Measurements from ENCODE around the gene TEAD1. TPM values are rescaled to one million over a fixed set of nuclear protein-coding genes. Genes with fewer than 3 reads are reported as not detected.

TEAD1 gene
- polyA plus RNA-seq, 2 donors: 10.4 to 11.2 TPM

DNA sequence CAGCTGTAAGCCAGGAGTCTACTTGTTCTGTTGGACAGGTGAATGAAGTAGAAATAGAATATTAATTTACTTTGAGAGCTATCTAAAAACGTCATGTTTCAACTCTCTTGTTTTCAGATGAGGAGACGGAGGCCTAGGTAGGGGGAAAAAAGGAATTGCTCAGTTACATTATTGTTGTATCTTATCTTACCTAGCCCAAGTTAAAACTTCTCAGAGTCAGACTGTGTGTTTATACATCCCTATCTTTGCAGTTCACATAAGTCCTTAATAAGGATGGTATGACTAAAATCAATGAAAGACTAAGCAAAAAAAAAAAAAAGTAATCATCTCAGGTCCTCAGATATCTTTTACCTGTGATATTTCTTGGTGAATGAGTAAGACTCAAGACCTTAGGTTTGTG, 62.8 kb downstream of the TEAD1 start:
- H3K4me3 ChIP-seq (ENCODE audit: low read depth in 1 of 2, low read length in 2 of 2): no peak overlapping the region
- 64 to 76% methylated on average over 2 of the region's 2 CpGs for WGBS, 2 donors
- H3K27me3 ChIP-seq (ENCODE audit: control insufficient read depth in 1 of 2, insufficient read depth in 2 of 2, low read length in 2 of 2): no peaks in the 10 kb centered on the region
- H3K9me3 ChIP-seq (ENCODE audit: control insufficient read depth in 2 of 2, insufficient read depth in 1 of 2, low read depth in 1 of 2, low read length in 1 of 2): no peaks in the 10 kb centered on the region
- no peak overlapping the region for H3K27ac ChIP-seq (ENCODE audit: low read depth in 2 of 2, low read length in 1 of 2)
- no peaks in the 10 kb centered on the region for H3K4me1 ChIP-seq (ENCODE audit: control insufficient read depth in 2 of 2, insufficient read depth in 2 of 2, low read length in 1 of 2)
- no peaks in the 10 kb centered on the region for H3K36me3 ChIP-seq (ENCODE audit: control insufficient read depth in 2 of 2, insufficient read depth in 2 of 2, low read length in 1 of 2)

DNA sequence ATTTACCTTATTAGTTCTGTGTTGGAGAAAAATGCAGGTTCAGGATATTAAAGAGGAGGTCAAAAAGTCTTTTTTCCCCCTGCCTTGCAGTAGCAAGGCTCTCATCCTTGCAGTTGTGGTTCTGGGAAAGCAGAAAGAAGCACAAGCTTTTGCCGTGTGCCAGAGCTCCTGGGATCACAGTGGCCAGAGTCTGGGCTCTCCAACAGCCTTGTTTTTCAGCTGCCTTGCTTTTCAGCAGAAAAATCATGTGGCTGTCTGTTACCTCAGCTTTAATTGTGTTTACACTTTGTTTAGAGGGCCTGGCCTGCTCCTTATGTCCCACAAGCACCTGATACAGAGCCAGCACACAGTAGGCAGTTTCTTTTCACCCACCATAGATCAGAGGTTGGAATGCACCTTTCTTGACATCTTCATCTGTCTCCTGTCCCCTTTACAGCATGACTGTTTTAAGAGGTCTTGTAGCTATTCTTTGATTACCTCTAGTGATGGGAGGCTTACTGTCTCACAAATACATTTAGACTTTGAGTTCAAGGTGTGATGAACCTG, 67.5 kb downstream of the TEAD1 start:
- Histone ChIP-seq H3K36me3 (ENCODE audit: control insufficient read depth in 2 of 2, insufficient read depth in 2 of 2, low read length in 1 of 2) (no peaks in the 10 kb centered on the region), H3K27me3 (ENCODE audit: control insufficient read depth in 1 of 2, insufficient read depth in 2 of 2, low read length in 2 of 2) (no peaks in the 10 kb centered on the region), H3K4me1 (ENCODE audit: control insufficient read depth in 2 of 2, insufficient read depth in 2 of 2, low read length in 1 of 2) (peaks cover 0 to 3% of the 10 kb centered on the region in 2 donors), H3K9me3 (ENCODE audit: control insufficient read depth in 2 of 2, insufficient read depth in 1 of 2, low read depth in 1 of 2, low read length in 1 of 2) (no peaks in the 10 kb centered on the region), H3K27ac (ENCODE audit: low read depth in 2 of 2, low read length in 1 of 2) (no peak overlapping the region), H3K4me3 (ENCODE audit: low read depth in 1 of 2, low read length in 2 of 2) (no peak overlapping the region)
- 47 to 56% methylated on average over 1 of the region's 1 CpG for WGBS, 2 donors

DNA sequence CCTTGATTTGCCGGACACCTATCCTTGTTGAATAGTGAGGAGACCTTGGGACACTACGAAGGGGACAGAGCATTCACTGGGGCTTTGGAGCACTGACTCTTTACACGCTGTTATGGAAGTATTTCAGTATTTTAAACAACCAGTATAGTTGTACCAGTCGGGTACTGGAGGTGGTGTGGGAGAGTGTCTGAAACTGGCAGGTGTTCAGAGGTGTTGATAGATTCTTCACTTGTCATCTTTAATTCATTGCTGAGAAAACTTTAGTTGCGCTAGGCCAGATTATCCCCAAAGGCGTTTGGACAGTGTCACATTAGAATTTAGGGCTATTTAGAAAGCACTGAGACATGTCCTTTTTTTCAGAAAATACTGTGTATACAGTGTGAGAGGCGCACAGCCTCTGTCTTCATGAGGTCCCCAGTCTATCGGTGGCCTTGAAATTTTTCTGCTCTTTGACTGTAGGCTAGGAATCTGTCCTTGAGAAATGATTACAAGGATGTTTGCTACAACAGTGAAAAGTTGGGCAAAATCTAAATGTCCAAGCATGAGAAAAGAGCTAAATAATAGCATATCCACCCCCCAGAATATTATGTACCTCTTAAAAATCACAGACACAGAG, 69.7 kb downstream of the TEAD1 start:
- no peaks in the 10 kb centered on the region for H3K27me3 ChIP-seq (ENCODE audit: control insufficient read depth in 1 of 2, insufficient read depth in 2 of 2, low read length in 2 of 2)
- no peaks in the 10 kb centered on the region for H3K36me3 ChIP-seq (ENCODE audit: control insufficient read depth in 2 of 2, insufficient read depth in 2 of 2, low read length in 1 of 2)
- peaks cover 0 to 4% of the 10 kb centered on the region in 2 donors for H3K4me1 ChIP-seq (ENCODE audit: control insufficient read depth in 2 of 2, insufficient read depth in 2 of 2, low read length in 1 of 2)
- H3K27ac ChIP-seq (ENCODE audit: low read depth in 2 of 2, low read length in 1 of 2): peak overlapping the region in 1 of 2 donors; percentile 3
- no peak overlapping the region for H3K4me3 ChIP-seq (ENCODE audit: low read depth in 1 of 2, low read length in 2 of 2)
- 83 to 86% methylated on average over 8 of the region's 8 CpGs for WGBS, 2 donors
- H3K9me3 ChIP-seq (ENCODE audit: control insufficient read depth in 2 of 2, insufficient read depth in 1 of 2, low read depth in 1 of 2, low read length in 1 of 2): no peaks in the 10 kb centered on the region

DNA sequence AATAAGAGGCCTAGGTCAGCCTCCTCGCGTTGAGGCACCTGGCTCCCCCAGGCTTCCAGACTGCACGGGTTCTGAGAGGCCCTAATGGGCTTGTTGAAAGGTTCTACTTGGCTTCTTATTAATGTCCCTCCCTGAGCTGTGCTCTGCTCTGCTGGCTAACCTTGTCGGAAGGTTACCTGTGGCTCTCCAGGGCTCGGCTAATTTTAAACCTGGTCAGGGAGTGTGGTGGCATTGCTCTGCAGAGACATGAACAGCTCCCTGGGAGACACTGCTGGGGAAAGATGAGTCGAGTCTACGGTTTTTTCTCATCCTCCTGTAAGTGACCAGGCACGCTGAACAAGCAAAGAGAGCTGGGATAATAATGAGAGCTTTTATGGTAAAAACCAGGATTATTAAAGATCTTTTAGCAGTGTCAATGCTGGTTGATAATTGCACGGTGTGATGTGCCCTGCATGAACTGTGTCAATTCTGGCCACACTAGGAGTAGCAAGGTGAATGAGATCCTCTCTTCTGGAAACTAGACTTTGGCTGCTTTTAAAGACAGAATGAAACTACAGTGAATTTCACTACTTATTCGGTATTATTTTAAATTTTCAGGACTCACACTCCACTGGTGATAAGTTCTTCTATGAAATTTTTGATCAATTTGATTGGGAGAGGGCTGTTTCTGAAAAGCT, 70.7 kb downstream of the TEAD1 start:
- H3K36me3 ChIP-seq (ENCODE audit: control insufficient read depth in 2 of 2, insufficient read depth in 2 of 2, low read length in 1 of 2): no peaks in the 10 kb centered on the region
- H3K4me1 ChIP-seq (ENCODE audit: control insufficient read depth in 2 of 2, insufficient read depth in 2 of 2, low read length in 1 of 2): peaks cover 2 to 8% of the 10 kb centered on the region in 2 donors
- no peaks in the 10 kb centered on the region for H3K27me3 ChIP-seq (ENCODE audit: control insufficient read depth in 1 of 2, insufficient read depth in 2 of 2, low read length in 2 of 2)
- H3K27ac ChIP-seq (ENCODE audit: low read depth in 2 of 2, low read length in 1 of 2): peak overlapping the region in 1 of 2 donors; percentile 17
- H3K4me3 ChIP-seq (ENCODE audit: low read depth in 1 of 2, low read length in 2 of 2): no peak overlapping the region
- WGBS, 2 donors: 79 to 85% methylated on average over 10 of the region's 10 CpGs
- no peaks in the 10 kb centered on the region for H3K9me3 ChIP-seq (ENCODE audit: control insufficient read depth in 2 of 2, insufficient read depth in 1 of 2, low read depth in 1 of 2, low read length in 1 of 2)

DNA sequence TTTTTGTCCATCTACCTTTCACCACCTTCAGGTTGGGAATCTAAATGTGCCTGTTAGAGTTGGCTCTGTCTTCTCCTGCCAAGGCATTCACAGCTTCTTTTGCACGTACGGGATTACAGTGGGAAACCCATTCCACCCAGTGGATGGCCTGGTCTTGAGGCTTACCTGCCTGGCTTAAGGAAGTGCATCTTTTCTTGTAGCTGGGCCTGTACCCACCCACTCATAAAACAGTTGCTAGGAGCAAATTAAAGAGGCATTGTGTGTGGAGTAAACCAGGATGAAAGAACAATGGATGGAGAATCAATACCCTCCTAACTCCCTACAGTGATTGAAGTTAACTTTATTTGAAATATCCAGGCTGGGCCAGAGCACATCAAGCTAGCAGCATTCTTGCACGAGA, 71.6 kb downstream of the TEAD1 start:
- H3K4me3 ChIP-seq (ENCODE audit: low read depth in 1 of 2, low read length in 2 of 2): no peak overlapping the region
- 70 to 79% methylated on average over 3 of the region's 3 CpGs for WGBS, 2 donors
- H3K9me3 ChIP-seq (ENCODE audit: control insufficient read depth in 2 of 2, insufficient read depth in 1 of 2, low read depth in 1 of 2, low read length in 1 of 2): no peaks in the 10 kb centered on the region
- H3K36me3 ChIP-seq (ENCODE audit: control insufficient read depth in 2 of 2, insufficient read depth in 2 of 2, low read length in 1 of 2): no peaks in the 10 kb centered on the region
- H3K27me3 ChIP-seq (ENCODE audit: control insufficient read depth in 1 of 2, insufficient read depth in 2 of 2, low read length in 2 of 2): no peaks in the 10 kb centered on the region
- H3K27ac ChIP-seq (ENCODE audit: low read depth in 2 of 2, low read length in 1 of 2): no peak overlapping the region
- H3K4me1 ChIP-seq (ENCODE audit: control insufficient read depth in 2 of 2, insufficient read depth in 2 of 2, low read length in 1 of 2): peaks cover 4 to 12% of the 10 kb centered on the region in 2 donors

DNA sequence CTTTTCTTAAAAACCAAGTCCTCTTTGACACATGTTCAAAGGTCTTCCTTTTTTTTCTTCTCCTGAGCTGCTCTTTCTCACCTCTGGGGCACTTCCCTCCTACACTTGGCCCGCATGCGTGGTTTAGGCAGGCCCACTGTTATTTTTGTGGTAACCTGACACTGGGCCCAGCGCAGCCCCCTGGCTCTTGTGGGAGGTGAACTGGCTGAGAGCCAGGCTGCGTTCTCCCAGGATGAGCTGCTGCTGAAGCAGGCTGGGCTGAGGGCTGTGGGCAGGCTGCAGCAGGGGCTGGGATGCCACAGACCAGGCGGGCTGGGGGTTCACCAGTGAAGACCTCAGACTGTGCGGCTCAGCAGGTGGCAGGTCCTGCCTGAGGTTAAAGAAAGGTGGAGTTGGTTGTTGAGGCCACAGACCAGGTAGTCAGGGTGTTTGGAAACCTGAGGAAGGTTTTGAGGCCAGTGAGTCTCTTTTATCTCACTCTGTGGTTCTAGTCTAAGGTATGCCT, 72.4 kb downstream of the TEAD1 start:
- Histone ChIP-seq H3K9me3 (ENCODE audit: control insufficient read depth in 2 of 2, insufficient read depth in 1 of 2, low read depth in 1 of 2, low read length in 1 of 2) (no peaks in the 10 kb centered on the region), H3K27me3 (ENCODE audit: control insufficient read depth in 1 of 2, insufficient read depth in 2 of 2, low read length in 2 of 2) (no peaks in the 10 kb centered on the region), H3K4me3 (ENCODE audit: low read depth in 1 of 2, low read length in 2 of 2) (no peak overlapping the region), H3K36me3 (ENCODE audit: control insufficient read depth in 2 of 2, insufficient read depth in 2 of 2, low read length in 1 of 2) (no peaks in the 10 kb centered on the region), H3K4me1 (ENCODE audit: control insufficient read depth in 2 of 2, insufficient read depth in 2 of 2, low read length in 1 of 2) (peaks cover 4 to 12% of the 10 kb centered on the region in 2 donors), H3K27ac (ENCODE audit: low read depth in 2 of 2, low read length in 1 of 2) (no peak overlapping the region)
- WGBS, 2 donors: 35 to 48% methylated on average over 6 of the region's 6 CpGs

DNA sequence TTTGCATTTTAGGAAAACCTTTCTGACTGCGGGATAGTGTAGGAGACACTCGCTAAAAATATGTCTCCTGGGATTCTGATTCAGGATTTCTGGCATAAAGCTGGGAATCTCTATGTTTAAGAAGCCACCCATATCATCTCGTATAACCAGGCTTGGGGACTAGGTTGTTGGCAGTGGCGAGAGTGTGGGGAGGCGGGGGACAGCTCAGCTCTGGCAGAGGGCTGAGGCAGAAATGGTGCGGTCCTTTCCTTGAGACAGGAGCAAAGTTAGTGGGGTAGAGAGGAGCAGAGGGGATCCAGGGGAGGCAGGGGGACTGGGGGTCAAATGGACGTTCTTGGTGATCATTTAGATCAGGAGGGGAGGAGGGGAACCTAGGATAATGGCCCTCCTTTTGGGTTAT, 74.3 kb downstream of the TEAD1 start:
- Histone ChIP-seq H3K27me3 (ENCODE audit: control insufficient read depth in 1 of 2, insufficient read depth in 2 of 2, low read length in 2 of 2) (no peaks in the 10 kb centered on the region), H3K36me3 (ENCODE audit: control insufficient read depth in 2 of 2, insufficient read depth in 2 of 2, low read length in 1 of 2) (no peaks in the 10 kb centered on the region), H3K4me3 (ENCODE audit: low read depth in 1 of 2, low read length in 2 of 2) (no peak overlapping the region), H3K27ac (ENCODE audit: low read depth in 2 of 2, low read length in 1 of 2) (no peak overlapping the region), H3K4me1 (ENCODE audit: control insufficient read depth in 2 of 2, insufficient read depth in 2 of 2, low read length in 1 of 2) (peaks cover 4 to 12% of the 10 kb centered on the region in 2 donors), H3K9me3 (ENCODE audit: control insufficient read depth in 2 of 2, insufficient read depth in 1 of 2, low read depth in 1 of 2, low read length in 1 of 2) (no peaks in the 10 kb centered on the region)
- WGBS, 2 donors: 92% methylated on average over 7 of the region's 7 CpGs

DNA sequence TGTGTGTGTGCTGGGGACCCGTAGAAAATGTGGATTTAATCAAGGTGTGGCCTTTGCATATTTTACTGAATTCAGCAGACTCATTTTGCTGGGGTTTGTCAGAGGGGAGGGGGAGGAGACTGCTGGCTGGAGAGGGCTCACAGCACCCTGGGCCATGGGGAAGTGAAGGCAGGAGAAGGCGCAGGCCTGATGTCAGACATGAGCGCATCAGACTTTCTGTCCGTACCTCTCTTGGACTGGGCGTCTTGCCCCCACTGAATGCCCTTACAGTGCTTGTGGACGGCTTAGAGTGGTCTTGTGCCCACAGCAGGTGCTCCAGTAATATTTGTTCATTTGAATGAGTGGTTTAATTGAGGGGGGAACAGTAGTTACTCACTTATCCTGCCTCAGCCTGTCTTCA, 75.2 kb downstream of the TEAD1 start:
- 66 to 81% methylated on average over 6 of the region's 6 CpGs for WGBS, 2 donors
- H3K27me3 ChIP-seq (ENCODE audit: control insufficient read depth in 1 of 2, insufficient read depth in 2 of 2, low read length in 2 of 2): no peaks in the 10 kb centered on the region

DNA sequence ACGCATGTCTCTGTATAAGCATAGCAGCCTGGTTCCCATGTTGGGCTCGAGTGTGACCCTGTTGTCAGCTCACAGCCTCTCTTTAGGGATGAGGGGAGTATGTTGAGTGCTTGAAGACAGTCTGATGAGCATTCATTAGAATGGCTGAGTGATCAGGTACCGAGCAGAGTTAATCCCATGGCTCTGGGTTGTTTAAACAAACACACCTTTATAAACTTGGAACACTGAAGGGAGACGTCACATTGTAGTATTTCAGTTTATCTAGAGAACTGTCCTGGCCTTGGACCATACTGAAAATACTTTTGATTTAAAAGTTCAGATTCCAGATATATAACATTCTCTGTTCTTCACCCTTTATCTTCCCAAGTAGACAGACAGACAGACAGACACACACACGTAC, 76.0 kb downstream of the TEAD1 start:
- Histone ChIP-seq H3K27ac (ENCODE audit: low read depth in 2 of 2, low read length in 1 of 2) (peak overlapping the region in 1 of 2 donors; percentile 29), H3K36me3 (ENCODE audit: control insufficient read depth in 2 of 2, insufficient read depth in 2 of 2, low read length in 1 of 2) (no peaks in the 10 kb centered on the region), H3K9me3 (ENCODE audit: control insufficient read depth in 2 of 2, insufficient read depth in 1 of 2, low read depth in 1 of 2, low read length in 1 of 2) (no peaks in the 10 kb centered on the region), H3K4me1 (ENCODE audit: control insufficient read depth in 2 of 2, insufficient read depth in 2 of 2, low read length in 1 of 2) (peaks cover 4 to 12% of the 10 kb centered on the region in 2 donors), H3K27me3 (ENCODE audit: control insufficient read depth in 1 of 2, insufficient read depth in 2 of 2, low read length in 2 of 2) (no peaks in the 10 kb centered on the region), H3K4me3 (ENCODE audit: low read depth in 1 of 2, low read length in 2 of 2) (no peak overlapping the region)
- 51 to 56% methylated on average over 5 of the region's 5 CpGs for WGBS, 2 donors

More for the DNA sequence above, 75.2 kb downstream of the TEAD1 start:
- H3K9me3 ChIP-seq (ENCODE audit: control insufficient read depth in 2 of 2, insufficient read depth in 1 of 2, low read depth in 1 of 2, low read length in 1 of 2): no peaks in the 10 kb centered on the region
- H3K36me3 ChIP-seq (ENCODE audit: control insufficient read depth in 2 of 2, insufficient read depth in 2 of 2, low read length in 1 of 2): no peaks in the 10 kb centered on the region
- H3K4me1 ChIP-seq (ENCODE audit: control insufficient read depth in 2 of 2, insufficient read depth in 2 of 2, low read length in 1 of 2): peaks cover 4 to 12% of the 10 kb centered on the region in 2 donors
- no peak overlapping the region for H3K4me3 ChIP-seq (ENCODE audit: low read depth in 1 of 2, low read length in 2 of 2)
- no peak overlapping the region for H3K27ac ChIP-seq (ENCODE audit: low read depth in 2 of 2, low read length in 1 of 2)

Data from esophagus (tissue), 2 donors.